Articular chondrocyte of knee joint (primary cell): ENCODE measurements around the gene SORCS3. TPM values are rescaled to one million over a fixed set of nuclear protein-coding genes. Genes with fewer than 3 reads are reported as not detected.

ENCODE experiments used
- total RNA-seq: library from RNA; depleted of rRNA; stranded (reverse); fragments of >200 nt; gene quantifications from 2 replicates; pipeline ENCODE4 v1.2.3, GENCODE V29; 2012

The SORCS3 gene
- total RNA-seq: not detected in 2 replicates

GRCh38 chr10:104641187-104641936 is at the start of gene SORCS3:
Gene SORCS3 (plus strand): TSS chr10:104641290.

